ENCODE results near the gene SYNE1. TPM values are rescaled to one million over a fixed set of nuclear protein-coding genes. Genes with fewer than 3 reads are reported as not detected.

Gene SYNE1
- total and polyA plus RNA-seq, 2 of the 8 experiments (the other 6 are each of a cell fraction or from before 2014, with no cell fraction given) = 2.8 to 5.5 TPM

- Histone ChIP-seq H3K4me2 (ENCODE audit: insufficient read depth in 1 of 2, low read depth in 2 of 2, low read length in 2 of 2) (no peak overlapping the region), H2BK12ac (ENCODE audit: low read depth, low read length) (no peak overlapping the region)
These were observed 396.7 kb downstream of the SYNE1 start for GRCh38 chr6:152240436-152240835.

More at GRCh38 chr6:152240436-152240835, 396.7 kb downstream of the SYNE1 start:
- Histone ChIP-seq H3K27me3 (replicated peaks in 1 of 4; ENCODE audit: control insufficient read depth in 3 of 4, extremely low read depth in 1 of 4, insufficient read depth in 3 of 4, low read length in 3 of 4) (no peaks in the 10 kb centered on the region), H3K79me2 (ENCODE audit: control insufficient read depth in 1 of 2, insufficient read depth in 2 of 2, low read length in 2 of 2) (no peaks in the 10 kb centered on the region), H3K23ac (ENCODE audit: insufficient read length) (no peak overlapping the region), H3K18ac (ENCODE audit: extremely low read depth, low read length) (no peak overlapping the region), H3K27ac (ENCODE audit: low read depth, low read length) (no peak overlapping the region), H2AK5ac (ENCODE audit: low read depth, low read length) (no peak overlapping the region), H2BK5ac (ENCODE audit: low read depth, low read length) (no peak overlapping the region), H4K20me1 (replicated peaks in 1 of 2; ENCODE audit: control insufficient read depth in 1 of 2, insufficient read depth in 2 of 2, low read length in 2 of 2) (no peaks in the 10 kb centered on the region), H4K5ac (ENCODE audit: insufficient read length, low read depth, low read length) (no peak overlapping the region), H3K79me1 (ENCODE audit: low read depth, low read length) (no peaks in the 10 kb centered on the region), H4K8ac (ENCODE audit: extremely low read depth, insufficient read depth, low read length) (no peak overlapping the region), H3K14ac (ENCODE audit: insufficient read length) (no peak overlapping the region), H2BK20ac (ENCODE audit: low read length) (no peak overlapping the region), H3K4me1 (replicated peaks in 1 of 4; ENCODE audit: control insufficient read depth in 3 of 4, insufficient read depth in 4 of 4, low read length in 3 of 4) (no peaks in the 10 kb centered on the region), H3K23me2 (ENCODE audit: low read depth, low read length) (no peaks in the 10 kb centered on the region), H3K56ac (replicated peaks; ENCODE audit: insufficient read length, low read depth, low read length) (no peak overlapping the region), H2BK15ac (ENCODE audit: low read length) (no peak overlapping the region), H3K9me3 (ENCODE audit: insufficient read depth in 2 of 2, low read depth in 1 of 2, low read length in 1 of 2) (no peaks in the 10 kb centered on the region), H2BK120ac (replicated peaks; ENCODE audit: low read depth, low read length) (no peak overlapping the region), H3K9ac (replicated peaks in 1 of 4; ENCODE audit: extremely low read depth in 1 of 4, low read depth in 3 of 4, low read length in 3 of 4) (no peak overlapping the region), H3K4ac (replicated peaks; ENCODE audit: insufficient read length, low read depth, low read length) (no peak overlapping the region), H3K36me3 (ENCODE audit: control insufficient read depth in 2 of 4, insufficient read depth in 4 of 4, low read length in 3 of 4) (no peaks in the 10 kb centered on the region), H2AFZ (ENCODE audit: low read length) (no peak overlapping the region), H3K4me3 (ENCODE audit: extremely low read depth in 1 of 4, insufficient read depth in 2 of 4, low read depth in 3 of 4, low read length in 4 of 4) (no peak overlapping the region), H4K91ac (replicated peaks; ENCODE audit: insufficient read length, low read length) (no peak overlapping the region)
- FAIRE-seq (no peak), DNase-seq (ENCODE audit: low read depth in 1 of 2, low spot score in 2 of 2) (no peak)
- TF ChIP-seq SIRT6 (IDR thresholded peaks at IDR 0.05; ENCODE audit: low read length) (no peak), BRCA1 (IDR thresholded peaks at IDR 0.05; ENCODE audit: low read depth, low read length) (no peak), POLR2A (IDR thresholded peaks at IDR 0.05; ENCODE audit: control extremely low read depth in 1 of 2, low read depth in 2 of 2, low read length in 2 of 2) (no peak), JUN (IDR thresholded peaks at IDR 0.05; ENCODE audit: low read depth, low read length) (no peak)
- 96% methylated on average over 3 of the region's 3 CpGs; no CpG with 5 or more reads in 1 of the 2 experiments for WGBS, 2 experiments (ENCODE audit: extremely low coverage in 1 of 2, insufficient coverage in 1 of 2, insufficient read length in 1 of 2, insufficient replicate concordance in 2 of 2, low coverage in 1 of 2, low lambda C conversion rate in 2 of 2, missing lambda C conversion rate in 1 of 2)
- POLR2A ChIA-PET (ENCODE audit: partially characterized antibody) = no interaction called here
- CTCF ChIA-PET (ENCODE audit: partially characterized antibody) = interaction anchor here (0.7 to 2.0 kb wide), 7 partner anchors 11 to 476 kb away, joined by 3 to 7 read pairs (median 3); no protein-coding TSS in a partner anchor

All from H1 (cell line).